ENCODE measurements around the gene DAGLA.

- TF ChIP-seq POLR2A (IDR thresholded peaks at IDR 0.05) (no peak), CTCF (IDR thresholded peaks at IDR 0.05) (no peak)
These were observed 93.2 kb downstream of the DAGLA start for GRCh38 chr11:61773356-61773755.
